HepG2 (cell line): ENCODE data around the gene LDLRAP1. TPM values are rescaled to one million over a fixed set of nuclear protein-coding genes. Genes with fewer than 3 reads are reported as not detected.

Source experiments
- MAX ChIP-seq: IDR thresholded peaks from 2 replicates; pipeline ENCODE4 v1.6.1; 2012; ENCODE audit warnings: inconsistent platforms
- NFYC ChIP-seq: IDR thresholded peaks from 2 replicates; pipeline ENCODE4 v1.6.1; 2016; ENCODE audit warnings: missing genetic modification reagents, missing compliant biosample characterization
- PATZ1 ChIP-seq: sonication (generic); formaldehyde crosslinking; IDR thresholded peaks from 2 replicates; pipeline ENCODE4 v1.4.0; 2020; ENCODE audit warnings: missing genetic modification reagents
- REXO4 ChIP-seq: sonication (generic); formaldehyde crosslinking; IDR thresholded peaks from 2 replicates; pipeline ENCODE4 v1.8.0; 2022; ENCODE audit warnings: missing genetic modification reagents, mild to moderate bottlenecking, borderline replicate concordance
- STAT6 ChIP-seq: sonication (generic); formaldehyde crosslinking; IDR thresholded peaks from 2 replicates; pipeline ENCODE4 v1.4.0; 2020; ENCODE audit warnings: missing genetic modification reagents, mild to moderate bottlenecking, borderline replicate concordance
- ZBTB1 ChIP-seq: sonication (generic); formaldehyde crosslinking; IDR thresholded peaks from 2 replicates; pipeline ENCODE4 v1.4.0; 2020; ENCODE audit warnings: missing genetic modification reagents, borderline replicate concordance
- ZNF253 ChIP-seq: sonication (generic); formaldehyde crosslinking; IDR thresholded peaks from 2 replicates; pipeline ENCODE4 v1.8.0; 2022; ENCODE audit warnings: mild to moderate bottlenecking, missing genetic modification reagents, borderline replicate concordance
- ZNF292 ChIP-seq: sonication (generic); formaldehyde crosslinking; IDR thresholded peaks from 2 replicates; pipeline ENCODE4 v1.8.1; 2022; ENCODE audit warnings: mild to moderate bottlenecking, low read depth, missing genetic modification reagents, borderline replicate concordance
- ZNF318 ChIP-seq: sonication (generic); formaldehyde crosslinking; IDR thresholded peaks from 2 replicates; pipeline ENCODE4 v1.4.0; 2020; ENCODE audit warnings: mild to moderate bottlenecking, missing genetic modification reagents
- ZNF343 ChIP-seq: sonication (generic); formaldehyde crosslinking; IDR thresholded peaks from 2 replicates; pipeline ENCODE4 v1.4.0; 2020; ENCODE audit warnings: mild to moderate bottlenecking, missing genetic modification reagents
- ZNF432 ChIP-seq: sonication (generic); formaldehyde crosslinking; IDR thresholded peaks from 2 replicates; pipeline ENCODE4 v1.5.0; 2020; ENCODE audit warnings: missing genetic modification reagents, mild to moderate bottlenecking, borderline replicate concordance
- ZNF510 ChIP-seq: sonication (generic); formaldehyde crosslinking; IDR thresholded peaks from 2 replicates; pipeline ENCODE4 v1.4.0; 2020; ENCODE audit warnings: low read depth, mild to moderate bottlenecking, missing genetic modification reagents
- polyA plus RNA-seq, 8 experiments: library from polyadenylated mRNA; depleted of rRNA in 3 of 8; stranded (reverse) in 7 of 8; unstranded in 1 of 8; fragments of >200 nt; fragmentation: Illumina TruSeq in 4 of 8; extraction: Trizol in 4 of 8; gene quantifications; 2 replicates each; pipeline versions ENCODE4 v1.2.1 to v1.2.3, GENCODE V29; 2011 to 2016; ENCODE audit warnings: low read depth in 4 of 8, missing spikeins in 1 of 8, mixed read lengths in 1 of 8; ENCODE audit not compliant: insufficient read depth in 1 of 8
- total RNA-seq, 5 experiments: library from RNA; depleted of rRNA; stranded (reverse); fragments of >200 nt; fragmentation: Illumina TruSeq; extraction: Trizol; gene quantifications; 2 replicates each; pipeline ENCODE4 v1.2.3, GENCODE V29; 2016; ENCODE audit warnings: low read depth in 1 of 5

LDLRAP1 gene
- total and polyA plus RNA-seq, 2 of the 13 experiments (the other 11 are each of a cell fraction or from before 2014, with no cell fraction given): 7.2 to 12.1 TPM

GRCh38 chr1:25549273-25550154, 6.1 kb downstream of the LDLRAP1 start (continued):
- 0 out of 2 replicates have a peak, but pooled peaks have one; percentile 28 for TF ChIP-seq STAT6 (CRISPR knock-in tag)
- TF ChIP-seq PATZ1: peak; percentile 31; the same call in 1 of the 2 replicates
- TF ChIP-seq NFYC (CRISPR knock-in tag): no peak
- peak; percentile 48; the same call in 1 of the 2 replicates for TF ChIP-seq MAX
- TF ChIP-seq REXO4 (CRISPR knock-in tag): no peak
- no peak for TF ChIP-seq ZNF432 (CRISPR knock-in tag)
- TF ChIP-seq ZNF292 (CRISPR knock-in tag): no peak
- TF ChIP-seq ZNF343: no peak
- TF ChIP-seq ZNF318 (CRISPR knock-in tag): no peak
- no peak for TF ChIP-seq ZNF253 (CRISPR knock-in tag)
- no peak for TF ChIP-seq ZNF510
- no peak for TF ChIP-seq ZBTB1 (CRISPR knock-in tag)
